Brain pericyte (primary cell): ENCODE results near the gene ARMC10.
"Not testable (repeated sequence)": the region's sequence is repeated elsewhere in the genome, so short reads cannot be mapped to it uniquely, and the experiment has no call there.

ENCODE experiments used
- DNase-seq: peaks from one replicate; pipeline ENCODE4 v3.0.0-alpha.2; 2012; ENCODE audit warnings: low read depth, low spot score

ARMC10 gene

GRCh38 chr7:103074519-103075336 lies at the start of gene ARMC10, which contains the start of gene FBXL13:
ARMC10 (plus strand) TSS chr7:103075140; CDS start chr7:103075273, 133 bp downstream.
FBXL13 (minus strand) TSS chr7:103074796.
- DNase-seq = peak; percentile 75

GRCh38 chr7:103025341-103025740 lies 49.6 kb upstream of the ARMC10 start:
- DNase-seq = no peak

- DNase-seq = no peak
Observed at GRCh38 chr7:103031024-103031423, 43.9 kb upstream of the ARMC10 start.

GRCh38 chr7:103031781-103032180 lies 43.2 kb upstream of the ARMC10 start:
- no peak for DNase-seq

- not testable (repeated sequence) for DNase-seq
Observed at GRCh38 chr7:103034318-103034717, 40.6 kb upstream of the ARMC10 start.

GRCh38 chr7:103037476-103037822 lies 37.5 kb upstream of the ARMC10 start:
- no peak for DNase-seq

GRCh38 chr7:103037823-103038739 lies 36.9 kb upstream of the ARMC10 start:
- DNase-seq = not testable (repeated sequence)

- not testable (repeated sequence) for DNase-seq
Observed at GRCh38 chr7:103041815-103042214, 33.1 kb upstream of the ARMC10 start.

- no peak for DNase-seq
Observed at GRCh38 chr7:103048833-103049232, 26.1 kb upstream of the ARMC10 start.

- DNase-seq = no peak
Observed at GRCh38 chr7:103051519-103051918, 23.4 kb upstream of the ARMC10 start.

GRCh38 chr7:103056006-103056405 lies 18.9 kb upstream of the ARMC10 start:
- DNase-seq = not testable (repeated sequence)

- no peak for DNase-seq
Observed at GRCh38 chr7:103058122-103058521, 16.8 kb upstream of the ARMC10 start.

- no peak for DNase-seq
Observed at GRCh38 chr7:103059471-103059870, 15.5 kb upstream of the ARMC10 start.

GRCh38 chr7:103063895-103064294 lies 11.0 kb upstream of the ARMC10 start:
- DNase-seq = no peak

GRCh38 chr7:103065667-103066066 lies 9.3 kb upstream of the ARMC10 start:
- no peak for DNase-seq

- DNase-seq = no peak
Observed at GRCh38 chr7:103068414-103069403, 6.2 kb upstream of the ARMC10 start.

GRCh38 chr7:103071000-103071399 lies 3.9 kb upstream of the ARMC10 start:
- no peak for DNase-seq

- no peak for DNase-seq
Observed at GRCh38 chr7:103073989-103074518, 886 bp upstream of the ARMC10 start.

GRCh38 chr7:103075337-103075918 lies 488 bp downstream of the ARMC10 start:
- DNase-seq = no peak

- DNase-seq = no peak
Observed at GRCh38 chr7:103076764-103077163, 1.8 kb downstream of the ARMC10 start.

GRCh38 chr7:103077318-103077717 lies 2.4 kb downstream of the ARMC10 start:
- no peak for DNase-seq
